HG02571 (cell line): ENCODE measurements around the gene OSBPL9.

ENCODE experiments used
- ATAC-seq: cut with Tn5 transposase; IDR thresholded peaks from one replicate; pipeline ENCODE4 v1.9.1; 2021; ENCODE audit warnings: mild to moderate bottlenecking, moderate library complexity; ENCODE audit not compliant: unreplicated experiment

The OSBPL9 gene

GRCh38 chr1:51734896-51735745 lies 118.2 kb downstream of the OSBPL9 start:
- ATAC-seq, result no peak

- ATAC-seq, result no peak
These were observed 118.9 kb downstream of the OSBPL9 start for GRCh38 chr1:51735746-51736254.

GRCh38 chr1:51736702-51737101 lies 119.8 kb downstream of the OSBPL9 start:
- no peak for ATAC-seq

GRCh38 chr1:51738681-51739080 lies 121.8 kb downstream of the OSBPL9 start:
- ATAC-seq, result no peak

- ATAC-seq, result no peak
These were observed 123.8 kb downstream of the OSBPL9 start for GRCh38 chr1:51740652-51741051.

GRCh38 chr1:51741121-51741681 lies 124.3 kb downstream of the OSBPL9 start:
- no peak for ATAC-seq

GRCh38 chr1:51744506-51745303 lies 127.8 kb downstream of the OSBPL9 start:
- ATAC-seq, result no peak

- no peak for ATAC-seq
These were observed 128.3 kb downstream of the OSBPL9 start for GRCh38 chr1:51745304-51745570.

GRCh38 chr1:51749151-51749550 lies 132.3 kb downstream of the OSBPL9 start:
- no peak for ATAC-seq

GRCh38 chr1:51750218-51750617 lies 133.3 kb downstream of the OSBPL9 start:
- no peak for ATAC-seq

GRCh38 chr1:51750729-51751128 lies 133.8 kb downstream of the OSBPL9 start:
- ATAC-seq, result no peak

- no peak for ATAC-seq
These were observed 135.4 kb downstream of the OSBPL9 start for GRCh38 chr1:51752073-51752948.

GRCh38 chr1:51753969-51754368 lies 137.1 kb downstream of the OSBPL9 start:
- ATAC-seq, result no peak

GRCh38 chr1:51754666-51755065 lies 137.8 kb downstream of the OSBPL9 start:
- ATAC-seq, result no peak

- ATAC-seq, result no peak
These were observed 138.5 kb downstream of the OSBPL9 start for GRCh38 chr1:51755437-51755836.

GRCh38 chr1:51756290-51756689 lies 139.4 kb downstream of the OSBPL9 start:
- no peak for ATAC-seq

GRCh38 chr1:51758310-51758709 lies 141.4 kb downstream of the OSBPL9 start:
- no peak for ATAC-seq

- no peak for ATAC-seq
These were observed 144.0 kb downstream of the OSBPL9 start for GRCh38 chr1:51760872-51761271.

GRCh38 chr1:51761351-51761750 lies 144.5 kb downstream of the OSBPL9 start:
- ATAC-seq, result no peak

GRCh38 chr1:51768971-51769588 lies 152.2 kb downstream of the OSBPL9 start:
- no peak for ATAC-seq
